Hematopoietic multipotent progenitor cell treated with erythropoietin and hydrocortisone succinate and interleukin-3 and kit ligand, for 17 days (in vitro differentiated cells): ENCODE measurements around the gene ATR.
"Not testable (repeated sequence)": the region's sequence is repeated elsewhere in the genome, so short reads cannot be mapped to it uniquely, and the experiment has no call there.

Experiments used
- DNase-seq: peaks from one replicate; pipeline ENCODE4 v3.0.0-alpha.2; 2015; ENCODE audit warnings: low spot score

The ATR gene

GRCh38 chr3:142447852-142448823 lies 130.4 kb downstream of the ATR start, which contains the start of gene XRN1:
Gene XRN1, minus strand, starts transcription at chr3:142448037. Its CDS starts 93 bp downstream, at chr3:142447944.
- peak; percentile 94 for DNase-seq

- peak; percentile 74 for DNase-seq
Observed at GRCh38 chr3:142447301-142447851, 131.2 kb downstream of the ATR start.

- peak; percentile 26 for DNase-seq
Observed at GRCh38 chr3:142445816-142446254, 132.7 kb downstream of the ATR start.

GRCh38 chr3:142444343-142444742 lies 134.2 kb downstream of the ATR start:
- DNase-seq: no peak

GRCh38 chr3:142443060-142443459 lies 135.5 kb downstream of the ATR start:
- not testable (repeated sequence) for DNase-seq

GRCh38 chr3:142439499-142440220 lies 138.9 kb downstream of the ATR start:
- DNase-seq: not testable (repeated sequence)

GRCh38 chr3:142438096-142438495 lies 140.4 kb downstream of the ATR start:
- not testable (repeated sequence) for DNase-seq

GRCh38 chr3:142436951-142437585 lies 141.5 kb downstream of the ATR start:
- no peak for DNase-seq

GRCh38 chr3:142434503-142434902 lies 144.0 kb downstream of the ATR start:
- no peak for DNase-seq

GRCh38 chr3:142433110-142433509 lies 145.4 kb downstream of the ATR start:
- DNase-seq: no peak

GRCh38 chr3:142429582-142429981 lies 149.0 kb downstream of the ATR start:
- no peak for DNase-seq

GRCh38 chr3:142424754-142425153 lies 153.8 kb downstream of the ATR start:
- DNase-seq: no peak

- DNase-seq: no peak
Observed at GRCh38 chr3:142418926-142419592, 159.5 kb downstream of the ATR start.

- DNase-seq: no peak
Observed at GRCh38 chr3:142417302-142417701, 161.2 kb downstream of the ATR start.

- not testable (repeated sequence) for DNase-seq
Observed at GRCh38 chr3:142400537-142400936, 178.0 kb downstream of the ATR start.
